Smooth muscle cell (in vitro differentiated cells): ENCODE results near the gene CPLX1. TPM values are rescaled to one million over a fixed set of nuclear protein-coding genes. Genes with fewer than 3 reads are reported as not detected.

Experiments
- DNase-seq: peaks from one replicate; lab custom pipeline; 2025; ENCODE audit not compliant: unreplicated experiment; lab: John Stamatoyannopoulos, UW
- H2AFZ ChIP-seq: fragments of 200-600 bp; sonication (generic); 2 replicates; pipeline ENCODE4 v1.6.0; 2016; ENCODE audit warnings: antibody characterized with exemption, low read depth, mild to moderate bottlenecking
- H3F3A ChIP-seq: fragments of 200-600 bp; sonication (generic); 2 replicates; pipeline ENCODE4 v1.6.0; 2017; ENCODE audit warnings: antibody characterized with exemption, low read depth
- H3K27ac ChIP-seq: fragments of 200-600 bp; sonication (generic); 2 replicates; pipeline ENCODE4 v1.5.1; 2016; ENCODE audit warnings: low read depth, mild to moderate bottlenecking
- H3K27me3 ChIP-seq: fragments of 200-600 bp; sonication (generic); 2 replicates; pipeline ENCODE4 v1.6.1; 2016; ENCODE audit warnings: low read depth, mild to moderate bottlenecking
- H3K36me3 ChIP-seq: fragments of 200-600 bp; sonication (generic); 2 replicates; pipeline ENCODE4 v1.5.1; 2016; ENCODE audit warnings: low read depth
- H3K4me1 ChIP-seq: fragments of 200-600 bp; sonication (generic); 2 replicates; pipeline ENCODE4 v1.5.1; 2016; ENCODE audit warnings: low read depth
- H3K4me2 ChIP-seq: fragments of 200-600 bp; sonication (generic); 2 replicates; pipeline ENCODE4 v1.6.0; 2016; ENCODE audit warnings: mild to moderate bottlenecking
- H3K4me3 ChIP-seq: fragments of 200-600 bp; sonication (generic); 2 replicates; pipeline ENCODE4 v1.5.1; 2016; ENCODE audit warnings: mild to moderate bottlenecking
- H3K79me2 ChIP-seq: fragments of 200-600 bp; sonication (generic); 2 replicates; pipeline ENCODE4 v1.6.0; 2016; ENCODE audit warnings: low read depth, mild to moderate bottlenecking
- H3K9ac ChIP-seq: fragments of 200-600 bp; sonication (generic); 2 replicates; pipeline ENCODE4 v1.6.0; 2016; ENCODE audit warnings: low read depth
- H3K9me3 ChIP-seq: fragments of 200-600 bp; sonication (generic); replicated peaks from 2 replicates; pipeline ENCODE4 v1.5.1; 2016; ENCODE audit warnings: low read depth
- H4K20me1 ChIP-seq: fragments of 200-600 bp; sonication (generic); 2 replicates; pipeline ENCODE4 v1.6.0; 2016; ENCODE audit warnings: low read depth
- WGBS: methylation state at CpG from one replicate; pipeline ENCODE4 v1.1.7; 2016; ENCODE audit warnings: low lambda C conversion rate; 5-methylcytosine and 5-hydroxymethylcytosine counted together
- polyA plus RNA-seq: library from polyadenylated mRNA; unstranded; fragments of >200 nt; fragmentation: Nextera tagmentation; extraction: Ambion mirVana; gene quantifications from 2 replicates; pipeline ENCODE4 v1.2.1, GENCODE V29; 2016
- total RNA-seq: library from RNA; depleted of rRNA; stranded (reverse); fragments of >200 nt; gene quantifications from 2 replicates; pipeline ENCODE4 v1.2.3, GENCODE V29; 2014
- TF ChIP-seq, protein P1 (sequence below): fragments of 200-600 bp; sonication (generic); IDR thresholded peaks from 2 replicates; pipeline ENCODE4 v1.5.1; 2017; ENCODE audit warnings: borderline replicate concordance, mild to moderate bottlenecking, antibody characterized with exemption; ENCODE audit not compliant: insufficient read depth, poor library complexity, severe bottlenecking

The CPLX1 gene
- total and polyA plus RNA-seq, 2 experiments from 2014 or later, result not detected

GRCh38 chr4:860561-860960 lies 34.6 kb upstream of the CPLX1 start:
- no peak overlapping the region for H3K4me3 ChIP-seq
- WGBS, result 97% methylated on average over 21 of the region's 21 CpGs
- no peak overlapping the region for H3K27ac ChIP-seq
- H4K20me1 ChIP-seq, result no peaks in the 10 kb centered on the region
- no peak overlapping the region for H3K4me2 ChIP-seq
- DNase-seq, result no peak
- no peaks in the 10 kb centered on the region for H3K4me1 ChIP-seq
- H3K36me3 ChIP-seq, result peaks cover 17% of the 10 kb centered on the region
- no peak overlapping the region for H2AFZ ChIP-seq
- H3K79me2 ChIP-seq, result no peaks in the 10 kb centered on the region
- no peaks in the 10 kb centered on the region for H3K9me3 ChIP-seq
- TF ChIP-seq, protein P1, sequence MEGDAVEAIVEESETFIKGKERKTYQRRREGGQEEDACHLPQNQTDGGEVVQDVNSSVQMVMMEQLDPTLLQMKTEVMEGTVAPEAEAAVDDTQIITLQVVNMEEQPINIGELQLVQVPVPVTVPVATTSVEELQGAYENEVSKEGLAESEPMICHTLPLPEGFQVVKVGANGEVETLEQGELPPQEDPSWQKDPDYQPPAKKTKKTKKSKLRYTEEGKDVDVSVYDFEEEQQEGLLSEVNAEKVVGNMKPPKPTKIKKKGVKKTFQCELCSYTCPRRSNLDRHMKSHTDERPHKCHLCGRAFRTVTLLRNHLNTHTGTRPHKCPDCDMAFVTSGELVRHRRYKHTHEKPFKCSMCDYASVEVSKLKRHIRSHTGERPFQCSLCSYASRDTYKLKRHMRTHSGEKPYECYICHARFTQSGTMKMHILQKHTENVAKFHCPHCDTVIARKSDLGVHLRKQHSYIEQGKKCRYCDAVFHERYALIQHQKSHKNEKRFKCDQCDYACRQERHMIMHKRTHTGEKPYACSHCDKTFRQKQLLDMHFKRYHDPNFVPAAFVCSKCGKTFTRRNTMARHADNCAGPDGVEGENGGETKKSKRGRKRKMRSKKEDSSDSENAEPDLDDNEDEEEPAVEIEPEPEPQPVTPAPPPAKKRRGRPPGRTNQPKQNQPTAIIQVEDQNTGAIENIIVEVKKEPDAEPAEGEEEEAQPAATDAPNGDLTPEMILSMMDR, result no peak
- H3K27me3 ChIP-seq, result no peaks in the 10 kb centered on the region
- H3F3A ChIP-seq, result no peaks in the 10 kb centered on the region
- no peak overlapping the region for H3K9ac ChIP-seq

DNA sequence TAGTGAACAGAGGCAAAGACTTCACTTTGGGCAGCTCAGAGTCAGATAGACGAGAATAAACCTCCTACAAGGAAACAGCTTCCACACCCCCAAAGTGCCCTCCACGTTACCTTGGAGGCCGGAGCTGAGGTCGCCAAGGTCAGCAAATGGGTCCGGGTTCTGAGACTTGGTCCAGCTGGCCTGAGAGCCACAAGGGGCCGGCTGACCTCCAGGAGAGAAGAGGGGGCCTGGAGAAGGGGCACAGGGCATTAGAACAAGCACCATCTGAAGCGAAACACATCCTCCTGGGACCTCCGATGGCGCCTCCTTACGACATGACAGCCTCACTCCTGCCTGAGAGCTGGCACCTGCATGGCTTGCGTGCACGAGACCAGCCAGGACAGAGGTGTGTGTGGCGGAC lies 33.6 kb upstream of the CPLX1 start:
- no peak overlapping the region for H3K4me2 ChIP-seq
- H3K27me3 ChIP-seq, result no peaks in the 10 kb centered on the region
- H3K79me2 ChIP-seq, result no peaks in the 10 kb centered on the region
- H3K9me3 ChIP-seq, result no peaks in the 10 kb centered on the region
- no peaks in the 10 kb centered on the region for H4K20me1 ChIP-seq
- TF ChIP-seq, protein P1, result no peak
- H3K27ac ChIP-seq, result no peak overlapping the region
- H2AFZ ChIP-seq, result no peak overlapping the region
- H3F3A ChIP-seq, result no peaks in the 10 kb centered on the region
- WGBS, result 98% methylated on average over 13 of the region's 13 CpGs
- no peaks in the 10 kb centered on the region for H3K4me1 ChIP-seq
- no peak overlapping the region for H3K4me3 ChIP-seq
- H3K36me3 ChIP-seq, result peaks cover 17% of the 10 kb centered on the region
- DNase-seq, result no peak
- H3K9ac ChIP-seq, result no peak overlapping the region

GRCh38 chr4:858831-859451 lies 33.0 kb upstream of the CPLX1 start:
- Histone ChIP-seq H3F3A (no peaks in the 10 kb centered on the region), H4K20me1 (no peaks in the 10 kb centered on the region), H3K4me1 (no peaks in the 10 kb centered on the region), H3K27me3 (no peaks in the 10 kb centered on the region), H3K27ac (no peak overlapping the region), H3K9me3 (no peaks in the 10 kb centered on the region), H2AFZ (no peak overlapping the region), H3K4me2 (no peak overlapping the region), H3K36me3 (peaks cover 15% of the 10 kb centered on the region), H3K9ac (no peak overlapping the region), H3K79me2 (no peaks in the 10 kb centered on the region), H3K4me3 (no peak overlapping the region)
- WGBS, result 98% methylated on average over 29 of the region's 31 CpGs
- DNase-seq, result no peak
- TF ChIP-seq, protein P1, result no peak

- no peak overlapping the region for H2AFZ ChIP-seq
- no peak overlapping the region for H3K4me2 ChIP-seq
- H4K20me1 ChIP-seq, result no peaks in the 10 kb centered on the region
- WGBS, result 96% methylated on average over 17 of the region's 17 CpGs
- H3F3A ChIP-seq, result no peaks in the 10 kb centered on the region
- H3K4me3 ChIP-seq, result no peak overlapping the region
- no peak overlapping the region for H3K9ac ChIP-seq
- peaks cover 7% of the 10 kb centered on the region for H3K36me3 ChIP-seq
- H3K9me3 ChIP-seq, result no peaks in the 10 kb centered on the region
- TF ChIP-seq, protein P1, result no peak
- H3K27ac ChIP-seq, result no peak overlapping the region
- H3K4me1 ChIP-seq, result no peaks in the 10 kb centered on the region
- H3K27me3 ChIP-seq, result no peaks in the 10 kb centered on the region
- H3K79me2 ChIP-seq, result no peaks in the 10 kb centered on the region
- no peak for DNase-seq
Observed at GRCh38 chr4:858041-858481, 32.1 kb upstream of the CPLX1 start.
